Retina (tissue), 1 donor: Measurements from ENCODE around the gene TUBGCP5.

Source experiments
- DNase-seq: peaks from one replicate; pipeline ENCODE4 v3.0.0-alpha.2; 2016

The TUBGCP5 gene

GRCh38 chr15:22951381-22952280, 87.7 kb downstream of the TUBGCP5 start:
- DNase-seq: no peak

- no peak for DNase-seq
Observed at GRCh38 chr15:22951031-22951380, 88.4 kb downstream of the TUBGCP5 start.

GRCh38 chr15:22950256-22950990, 88.9 kb downstream of the TUBGCP5 start:
- DNase-seq: no peak
